PFSK-1 (cell line): Measurements from ENCODE around the gene THEMIS.

Source experiments
- FOXP2 ChIP-seq: optimal IDR thresholded peaks from 2 replicates; pipeline ENCODE3; 2011; ENCODE audit warnings: borderline replicate concordance, control low read depth, inconsistent platforms; ENCODE audit not compliant: insufficient read depth; ENCODE audit errors: extremely low read length, extremely low read depth
- POLR2AphosphoS5 ChIP-seq: IDR thresholded peaks from 2 replicates; pipeline ENCODE4 v1.6.1; 2012; ENCODE audit warnings: low read depth, mild to moderate bottlenecking, control low read depth, low read length, moderate library complexity
- REST ChIP-seq, 2 experiments: IDR thresholded peaks; 2 replicates each; pipeline versions ENCODE4 v1.6.1 to v1.8.0; 2011 to 2012; ENCODE audit warnings: low read depth in 2 of 2, low read length in 2 of 2, control low read depth in 1 of 2, inconsistent platforms in 1 of 2, mild to moderate bottlenecking in 1 of 2, moderate library complexity in 1 of 2; ENCODE audit not compliant: insufficient read depth in 1 of 2
- SIN3A ChIP-seq: IDR thresholded peaks from 2 replicates; pipeline ENCODE4 v1.6.1; 2012; ENCODE audit warnings: mild to moderate bottlenecking, low read length, moderate library complexity, borderline replicate concordance; ENCODE audit not compliant: insufficient read depth
- TAF1 ChIP-seq: IDR thresholded peaks from 2 replicates; pipeline ENCODE4 v1.6.1; 2012; ENCODE audit warnings: low read length, control low read depth, borderline replicate concordance; ENCODE audit not compliant: insufficient read depth

The THEMIS gene

GRCh38 chr6:127934956-127935355 lies 34.1 kb upstream of the THEMIS start:
- no peak for TF ChIP-seq FOXP2
- TF ChIP-seq REST (IDR thresholded peaks at IDR 0.05; ENCODE audit: insufficient read depth in 1 of 2, low read depth in 2 of 2, low read length in 2 of 2): no peak
- no peak for TF ChIP-seq POLR2AphosphoS5
- no peak for TF ChIP-seq SIN3A
- no peak for TF ChIP-seq TAF1

- TF ChIP-seq REST (IDR thresholded peaks at IDR 0.05; ENCODE audit: insufficient read depth in 1 of 2, low read depth in 2 of 2, low read length in 2 of 2): no peak
- no peak for TF ChIP-seq FOXP2
- TF ChIP-seq POLR2AphosphoS5: no peak
- TF ChIP-seq TAF1: no peak
- TF ChIP-seq SIN3A: no peak
Measured at GRCh38 chr6:127933852-127934840, 33.3 kb upstream of the THEMIS start.

GRCh38 chr6:127933137-127933536 lies 32.3 kb upstream of the THEMIS start:
- TF ChIP-seq SIN3A (no peak), REST (IDR thresholded peaks at IDR 0.05; ENCODE audit: insufficient read depth in 1 of 2, low read depth in 2 of 2, low read length in 2 of 2) (no peak), POLR2AphosphoS5 (no peak), TAF1 (no peak), FOXP2 (no peak)

- TF ChIP-seq TAF1 (no peak), SIN3A (no peak), FOXP2 (no peak), REST (IDR thresholded peaks at IDR 0.05; ENCODE audit: insufficient read depth in 1 of 2, low read depth in 2 of 2, low read length in 2 of 2) (no peak), POLR2AphosphoS5 (no peak)
Measured at GRCh38 chr6:127932708-127933107, 31.9 kb upstream of the THEMIS start.

GRCh38 chr6:127924440-127924839 lies 23.6 kb upstream of the THEMIS start:
- TF ChIP-seq SIN3A (no peak), REST (IDR thresholded peaks at IDR 0.05; ENCODE audit: insufficient read depth in 1 of 2, low read depth in 2 of 2, low read length in 2 of 2) (no peak), FOXP2 (no peak), POLR2AphosphoS5 (no peak), TAF1 (no peak)
